PC-3 (cell line): Measurements from ENCODE around the gene CISD2. TPM values are rescaled to one million over a fixed set of nuclear protein-coding genes. Genes with fewer than 3 reads are reported as not detected.
"Not testable (repeated sequence)": the region's sequence is repeated elsewhere in the genome, so short reads cannot be mapped to it uniquely, and the experiment has no call there.

Experiments used
- ATAC-seq: fragments of 200-7000 bp; cut with Tn5 transposase; 2 replicates; pipeline ENCODE4 v1.9.1; 2020; ENCODE audit warnings: mild to moderate bottlenecking, moderate library complexity
- BruUV-seq: library from RNA; stranded (reverse); fragments of 400-500 nt; replicated peaks from 2 replicates; lab custom pipeline; 2021; lab: Mats Ljungman, UMichigan
- CTCF ChIA-PET: fragments of 300-600 bp; sonication (Branson Sonifier 250); formaldehyde crosslinking; loops from one replicate; lab custom pipeline; 2022; ENCODE audit warnings: antibody characterized with exemption; lab: Charles Lee
- POLR2A ChIA-PET: fragments of 300-600 bp; sonication (Branson Sonifier 250); formaldehyde crosslinking; loops from one replicate; lab custom pipeline; 2022; ENCODE audit warnings: antibody characterized with exemption; ENCODE audit not compliant: unreplicated experiment; lab: Charles Lee
- DNase-seq: peaks from one replicate; pipeline ENCODE4 v3.0.0-alpha.2; 2015
- H2AFZ ChIP-seq: fragments of 300-600 bp; sonication (generic); 2 replicates; pipeline ENCODE4 v1.6.0; 2016; ENCODE audit warnings: antibody characterized with exemption, low read length
- H3F3A ChIP-seq: fragments of 300-600 bp; sonication (generic); one replicate; pipeline ENCODE4 v1.6.0; 2017; ENCODE audit warnings: antibody characterized with exemption, low read length, control low read depth, mild to moderate bottlenecking; ENCODE audit not compliant: unreplicated experiment
- H3K27ac ChIP-seq: fragments of 300-600 bp; sonication (generic); 2 replicates; pipeline ENCODE4 v1.5.1; 2016; ENCODE audit warnings: mild to moderate bottlenecking, low read length
- H3K27me3 ChIP-seq: fragments of 300-600 bp; sonication (generic); 2 replicates; pipeline ENCODE4 v1.6.1; 2016; ENCODE audit warnings: low read length, mixed read lengths
- H3K36me3 ChIP-seq: fragments of 300-600 bp; sonication (generic); 2 replicates; pipeline ENCODE4 v1.6.1; 2016; ENCODE audit warnings: low read depth, mixed run types, low read length, mixed read lengths
- H3K4me1 ChIP-seq: fragments of 300-600 bp; sonication (generic); 2 replicates; pipeline ENCODE4 v1.5.1; 2016; ENCODE audit warnings: low read length; ENCODE audit not compliant: insufficient read depth
- H3K4me2 ChIP-seq: fragments of 300-600 bp; sonication (generic); 2 replicates; pipeline ENCODE4 v1.6.0; 2016; ENCODE audit warnings: low read length
- H3K4me3 ChIP-seq: fragments of 300-600 bp; sonication (generic); 2 replicates; pipeline ENCODE4 v1.5.1; 2016; ENCODE audit warnings: mild to moderate bottlenecking, low read length, mixed read lengths
- H3K79me2 ChIP-seq: fragments of 300-600 bp; sonication (generic); 2 replicates; pipeline ENCODE4 v1.6.1; 2017; ENCODE audit warnings: low read length, mixed read lengths
- H3K9ac ChIP-seq: fragments of 300-600 bp; sonication (generic); 2 replicates; pipeline ENCODE4 v1.6.0; 2016; ENCODE audit warnings: mild to moderate bottlenecking, low read length
- H3K9me2 ChIP-seq: fragments of 300-600 bp; sonication (generic); replicated peaks from 2 replicates; pipeline ENCODE4 v1.6.1; 2016; ENCODE audit warnings: mixed run types, low read length, mixed read lengths
- H3K9me3 ChIP-seq: fragments of 300-600 bp; sonication (generic); 2 replicates; pipeline ENCODE4 v1.6.1; 2016; ENCODE audit warnings: low read length, mixed read lengths
- H4K20me1 ChIP-seq: fragments of 300-600 bp; sonication (generic); 2 replicates; pipeline ENCODE4 v1.6.1; 2016; ENCODE audit warnings: low read length, mixed read lengths
- EZH2 ChIP-seq: fragments of 300-600 bp; sonication (generic); IDR thresholded peaks from one replicate; pipeline ENCODE4 v1.6.1; 2017; ENCODE audit warnings: antibody characterized with exemption, mild to moderate bottlenecking, low read length; ENCODE audit not compliant: unreplicated experiment
- EZH2phosphoT487 ChIP-seq: fragments of 300-600 bp; sonication (generic); IDR thresholded peaks from 2 replicates; pipeline ENCODE4 v1.6.1; 2018; ENCODE audit warnings: mild to moderate bottlenecking, antibody characterized with exemption, low read length, borderline replicate concordance
- intact Hi-C: fragments of 100-400 bp; cut with micrococcal nuclease; formaldehyde crosslinking; loops from 2 replicates; pipeline ENCODE4 v1.9.0; 2023
- total RNA-seq: library from RNA; depleted of rRNA; stranded (reverse); fragments of >200 nt; gene quantifications from 2 replicates; pipeline ENCODE4 v1.2.3, GENCODE V29; 2014
- TF ChIP-seq, protein P1 (sequence below): fragments of 300-600 bp; sonication (generic); conservative IDR thresholded peaks from 2 replicates; pipeline ENCODE4 v1.5.1; 2017; ENCODE audit warnings: antibody characterized with exemption, low read depth, mild to moderate bottlenecking, low read length

CISD2 gene
- total RNA-seq, 1 experiment from 2014 or later = 36.9 TPM

DNA sequence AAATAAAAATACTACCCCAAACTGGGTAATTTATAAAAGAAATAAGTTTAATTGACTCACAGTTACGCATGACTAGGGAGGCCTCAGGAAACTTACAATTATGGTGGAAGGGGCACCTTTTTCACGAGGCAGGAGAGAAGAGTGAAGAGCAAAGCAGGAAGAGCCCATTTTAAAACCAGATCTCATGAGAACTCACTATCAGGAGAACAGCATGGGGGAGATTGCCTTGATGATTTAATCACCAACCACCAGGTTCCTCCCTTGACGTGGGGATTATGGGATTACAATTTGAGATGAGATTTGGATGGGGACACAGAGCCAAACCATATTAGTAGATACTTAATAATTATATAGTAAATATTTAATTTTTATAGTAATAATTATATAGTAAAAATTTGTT lies 10.1 kb downstream of the CISD2 start:
- Histone ChIP-seq H3K9me3 (no peaks in the 10 kb centered on the region), H3K9ac (no peak overlapping the region), H3K27me3 (no peaks in the 10 kb centered on the region), H4K20me1 (no peaks in the 10 kb centered on the region), H3K9me2 (no peaks in the 10 kb centered on the region), H3F3A (no peaks in the 10 kb centered on the region), H3K79me2 (peaks cover 7% of the 10 kb centered on the region; the same call in 1 of the 2 replicates), H3K4me1 (no peaks in the 10 kb centered on the region), H2AFZ (no peak overlapping the region), H3K36me3 (peaks cover 33% of the 10 kb centered on the region), H3K4me3 (no peak overlapping the region), H3K27ac (no peak overlapping the region), H3K4me2 (no peak overlapping the region)
- TF ChIP-seq, protein P1, sequence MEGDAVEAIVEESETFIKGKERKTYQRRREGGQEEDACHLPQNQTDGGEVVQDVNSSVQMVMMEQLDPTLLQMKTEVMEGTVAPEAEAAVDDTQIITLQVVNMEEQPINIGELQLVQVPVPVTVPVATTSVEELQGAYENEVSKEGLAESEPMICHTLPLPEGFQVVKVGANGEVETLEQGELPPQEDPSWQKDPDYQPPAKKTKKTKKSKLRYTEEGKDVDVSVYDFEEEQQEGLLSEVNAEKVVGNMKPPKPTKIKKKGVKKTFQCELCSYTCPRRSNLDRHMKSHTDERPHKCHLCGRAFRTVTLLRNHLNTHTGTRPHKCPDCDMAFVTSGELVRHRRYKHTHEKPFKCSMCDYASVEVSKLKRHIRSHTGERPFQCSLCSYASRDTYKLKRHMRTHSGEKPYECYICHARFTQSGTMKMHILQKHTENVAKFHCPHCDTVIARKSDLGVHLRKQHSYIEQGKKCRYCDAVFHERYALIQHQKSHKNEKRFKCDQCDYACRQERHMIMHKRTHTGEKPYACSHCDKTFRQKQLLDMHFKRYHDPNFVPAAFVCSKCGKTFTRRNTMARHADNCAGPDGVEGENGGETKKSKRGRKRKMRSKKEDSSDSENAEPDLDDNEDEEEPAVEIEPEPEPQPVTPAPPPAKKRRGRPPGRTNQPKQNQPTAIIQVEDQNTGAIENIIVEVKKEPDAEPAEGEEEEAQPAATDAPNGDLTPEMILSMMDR = no peak
- TF ChIP-seq EZH2phosphoT487 (no peak), EZH2 (no peak)
- intact Hi-C loops = no loop called here
- ChIA-PET CTCF (no interaction called here), POLR2A (no interaction called here)
- ATAC-seq = no peak
- no peak for DNase-seq
- no TSS peak for BruUV-seq

DNA sequence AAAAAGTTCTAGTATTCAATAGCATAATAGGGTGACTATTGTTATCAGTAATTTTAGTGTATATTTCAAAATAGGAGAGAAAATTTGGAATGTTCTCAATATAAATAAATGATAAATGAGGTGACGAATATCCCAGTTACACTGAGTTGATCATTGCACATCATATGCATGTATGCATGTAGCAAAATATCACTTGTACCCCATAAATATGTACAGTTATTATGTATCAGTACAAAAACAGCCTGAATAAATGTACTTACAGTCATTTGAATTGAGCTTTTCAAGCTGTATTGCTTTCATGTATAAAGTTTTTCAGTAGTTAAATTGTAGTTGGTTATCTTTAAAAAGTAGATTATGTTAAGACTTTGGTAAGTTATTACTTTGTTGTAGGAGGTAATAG lies 12.6 kb downstream of the CISD2 start:
- Histone ChIP-seq H4K20me1 (no peaks in the 10 kb centered on the region), H3K36me3 (peaks cover 13% of the 10 kb centered on the region), H3K4me2 (no peak overlapping the region), H3K9ac (no peak overlapping the region), H3K27me3 (no peaks in the 10 kb centered on the region), H3F3A (no peaks in the 10 kb centered on the region), H2AFZ (no peak overlapping the region), H3K27ac (no peak overlapping the region), H3K9me2 (no peaks in the 10 kb centered on the region), H3K9me3 (no peaks in the 10 kb centered on the region), H3K4me1 (no peaks in the 10 kb centered on the region), H3K79me2 (no peaks in the 10 kb centered on the region), H3K4me3 (no peak overlapping the region)
- DNase-seq = no peak
- BruUV-seq = no TSS peak
- intact Hi-C loops = no loop called here
- ATAC-seq = no peak
- no peak for TF ChIP-seq EZH2
- TF ChIP-seq, protein P1 = no peak
- TF ChIP-seq EZH2phosphoT487 = no peak
- ChIA-PET CTCF (no interaction called here), POLR2A (no interaction called here)

GRCh38 chr4:102883278-102883677 lies 14.5 kb downstream of the CISD2 start:
- BruUV-seq = no TSS peak
- POLR2A ChIA-PET = no interaction called here
- H3K4me3 ChIP-seq = no peak overlapping the region
- H3K79me2 ChIP-seq = no peaks in the 10 kb centered on the region
- no peak overlapping the region for H3K9ac ChIP-seq
- H4K20me1 ChIP-seq = no peaks in the 10 kb centered on the region
- ATAC-seq (no peak), DNase-seq (no peak)
- TF ChIP-seq EZH2 = no peak
- no peak for TF ChIP-seq EZH2phosphoT487
- TF ChIP-seq, protein P1 = no peak
- H3K9me3 ChIP-seq = no peaks in the 10 kb centered on the region
- H3K4me1 ChIP-seq = no peaks in the 10 kb centered on the region
- H3K36me3 ChIP-seq = no peaks in the 10 kb centered on the region
- intact Hi-C loops = no loop called here
- no peak overlapping the region for H2AFZ ChIP-seq
- no peaks in the 10 kb centered on the region for H3F3A ChIP-seq
- no peaks in the 10 kb centered on the region for H3K9me2 ChIP-seq
- CTCF ChIA-PET = no interaction called here
- no peak overlapping the region for H3K27ac ChIP-seq
- no peak overlapping the region for H3K4me2 ChIP-seq
- no peaks in the 10 kb centered on the region for H3K27me3 ChIP-seq

- BruUV-seq, H3K9me3 ChIP-seq, H2AFZ ChIP-seq, intact Hi-C loops, POLR2A ChIA-PET, DNase-seq, H3K9me2 ChIP-seq, H3K4me2 ChIP-seq, H3K79me2 ChIP-seq, CTCF ChIA-PET, H3K27ac ChIP-seq, H3K4me1 ChIP-seq, H3K4me3 ChIP-seq, H3K9ac ChIP-seq, H3K36me3 ChIP-seq, ATAC-seq, H3F3A ChIP-seq, H4K20me1 ChIP-seq, H3K27me3 ChIP-seq: not testable (repeated sequence)
Observed at GRCh38 chr4:102888570-102888969, 19.8 kb downstream of the CISD2 start.
